HG03571 (cell line): ENCODE results near the gene FAM241A.
"Not testable (repeated sequence)": the region's sequence is repeated elsewhere in the genome, so short reads cannot be mapped to it uniquely, and the experiment has no call there.

ENCODE experiments used
- ATAC-seq: cut with Tn5 transposase; IDR thresholded peaks from one replicate; pipeline ENCODE4 v1.9.1; 2021; ENCODE audit not compliant: unreplicated experiment

The FAM241A gene

DNA sequence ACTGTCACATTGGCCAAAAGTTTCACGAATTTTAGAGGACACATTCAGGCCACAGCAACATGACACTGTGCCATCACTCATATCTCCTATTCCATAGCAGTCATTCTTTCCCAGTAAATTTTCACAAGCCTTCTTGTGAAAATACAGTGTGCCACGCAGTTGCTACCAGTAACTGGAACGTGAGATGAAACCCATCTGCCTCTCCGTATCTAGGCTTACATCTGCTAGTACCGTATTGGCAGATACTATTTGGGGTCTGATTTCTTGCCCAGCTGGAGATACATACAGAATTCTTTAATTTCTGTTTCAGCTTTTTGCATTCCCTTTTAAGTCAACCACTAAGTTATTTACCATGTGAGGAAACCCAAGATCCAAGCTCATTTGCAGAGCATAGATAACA lies 8.7 kb upstream of the FAM241A start:
- no peak for ATAC-seq

DNA sequence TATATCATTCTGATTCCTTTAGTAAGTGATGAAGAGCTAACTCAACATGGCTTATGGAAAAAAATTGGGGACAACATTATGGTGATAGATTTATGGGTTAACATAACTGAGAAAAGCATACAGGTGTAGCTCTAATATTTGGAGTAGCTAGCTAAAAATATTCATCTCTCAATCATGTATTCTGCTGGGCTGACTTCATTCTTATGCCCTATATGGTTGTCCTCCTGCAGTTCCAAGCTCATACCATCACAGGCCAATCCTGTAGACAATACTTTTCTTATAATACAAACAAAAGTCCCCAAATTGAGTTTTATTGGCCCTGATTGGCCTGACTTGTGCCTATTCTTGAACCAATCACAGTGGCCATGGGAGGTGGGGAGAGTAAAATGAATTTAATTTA lies 6.7 kb upstream of the FAM241A start:
- ATAC-seq: no peak

DNA sequence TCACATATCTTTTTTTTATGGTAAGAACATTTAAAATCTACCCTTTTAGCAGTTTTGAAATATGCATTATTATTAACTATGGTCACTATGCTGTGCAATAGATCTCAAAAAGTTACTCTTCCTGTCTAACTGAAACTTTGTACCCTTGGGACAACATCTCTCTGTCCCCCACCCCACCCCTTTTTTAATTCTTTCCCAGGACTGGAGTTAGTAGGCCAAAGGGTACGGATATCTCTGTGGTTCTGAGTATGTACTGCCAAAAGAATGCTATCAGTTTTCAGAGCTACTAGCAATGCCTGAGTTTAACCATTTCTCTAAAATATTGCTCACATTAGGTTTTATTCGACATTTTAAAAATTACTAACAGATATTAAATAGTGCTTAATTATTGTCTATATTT lies 4.7 kb upstream of the FAM241A start:
- no peak for ATAC-seq

DNA sequence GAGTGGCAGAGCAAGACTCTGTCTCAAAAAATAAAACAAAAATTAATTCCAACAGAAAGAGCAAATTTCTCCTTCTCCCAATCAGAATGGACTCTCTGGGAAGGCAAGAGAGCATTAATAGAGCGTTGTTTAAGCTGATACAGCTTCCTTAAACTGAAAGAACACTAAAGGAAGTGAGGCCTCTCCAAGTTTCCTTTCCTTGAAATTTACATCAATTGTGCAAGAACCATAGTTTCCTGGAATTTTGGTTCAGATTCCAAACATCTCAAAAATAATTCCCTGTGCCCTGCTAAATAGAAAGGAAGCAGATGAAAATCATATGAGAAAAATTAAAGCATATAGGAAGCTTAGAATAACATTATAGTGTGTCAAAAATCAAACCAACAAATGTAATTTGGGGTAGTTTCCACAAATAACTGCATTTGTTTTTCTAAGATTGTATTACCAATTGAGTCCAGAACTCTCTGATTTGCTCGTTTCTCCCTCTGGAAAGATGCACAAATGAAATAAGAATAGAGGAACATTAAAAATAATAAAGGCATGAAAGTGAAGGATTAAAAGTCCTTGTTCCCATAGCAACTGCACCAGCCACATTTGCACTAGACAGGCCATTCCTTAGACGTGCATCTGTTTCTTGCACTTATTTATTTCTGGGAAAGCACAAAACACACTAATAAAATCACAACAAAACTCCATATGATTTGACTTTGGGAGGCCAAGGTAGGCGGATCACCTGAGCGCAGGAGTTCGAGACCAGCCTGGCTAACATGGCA lies 3.7 kb upstream of the FAM241A start:
- no peak for ATAC-seq

DNA sequence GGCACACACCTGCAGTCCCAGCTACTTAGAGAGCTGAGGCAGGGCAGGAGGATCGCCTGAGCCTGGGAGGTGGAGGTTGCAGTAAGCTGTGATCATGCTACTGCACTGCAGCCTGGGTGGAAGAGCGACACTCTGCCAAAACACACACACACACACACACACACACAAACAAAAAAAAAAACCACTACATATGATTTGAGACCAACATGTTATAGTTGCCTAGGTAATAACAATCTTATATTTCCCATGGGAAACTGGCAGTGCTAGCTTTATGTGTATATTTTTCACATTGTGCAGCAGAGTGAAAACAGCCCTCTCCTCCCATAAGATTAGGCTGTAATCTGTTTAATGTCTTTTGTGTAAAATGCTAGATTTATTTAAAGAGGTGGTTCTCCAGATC lies 3.1 kb upstream of the FAM241A start:
- no peak for ATAC-seq

DNA sequence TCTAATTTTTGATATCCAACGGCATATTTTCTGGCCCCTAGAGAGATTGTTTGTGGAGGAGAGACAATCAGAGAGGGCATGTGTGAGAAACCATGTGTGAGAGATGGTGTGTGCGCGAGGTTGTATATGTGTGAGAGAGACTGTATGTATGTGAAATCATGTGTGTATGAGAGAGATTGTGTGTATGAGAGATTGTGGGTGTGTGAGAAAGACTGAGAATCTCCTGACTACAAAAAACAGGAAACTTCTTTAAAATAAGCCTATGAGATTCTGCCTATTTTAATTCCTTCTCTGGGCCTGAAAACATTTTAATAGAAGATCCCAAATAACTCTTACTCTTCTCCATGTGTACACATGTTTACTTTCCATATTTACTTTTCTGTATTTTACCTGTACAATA lies 1.5 kb upstream of the FAM241A start:
- ATAC-seq: no peak

DNA sequence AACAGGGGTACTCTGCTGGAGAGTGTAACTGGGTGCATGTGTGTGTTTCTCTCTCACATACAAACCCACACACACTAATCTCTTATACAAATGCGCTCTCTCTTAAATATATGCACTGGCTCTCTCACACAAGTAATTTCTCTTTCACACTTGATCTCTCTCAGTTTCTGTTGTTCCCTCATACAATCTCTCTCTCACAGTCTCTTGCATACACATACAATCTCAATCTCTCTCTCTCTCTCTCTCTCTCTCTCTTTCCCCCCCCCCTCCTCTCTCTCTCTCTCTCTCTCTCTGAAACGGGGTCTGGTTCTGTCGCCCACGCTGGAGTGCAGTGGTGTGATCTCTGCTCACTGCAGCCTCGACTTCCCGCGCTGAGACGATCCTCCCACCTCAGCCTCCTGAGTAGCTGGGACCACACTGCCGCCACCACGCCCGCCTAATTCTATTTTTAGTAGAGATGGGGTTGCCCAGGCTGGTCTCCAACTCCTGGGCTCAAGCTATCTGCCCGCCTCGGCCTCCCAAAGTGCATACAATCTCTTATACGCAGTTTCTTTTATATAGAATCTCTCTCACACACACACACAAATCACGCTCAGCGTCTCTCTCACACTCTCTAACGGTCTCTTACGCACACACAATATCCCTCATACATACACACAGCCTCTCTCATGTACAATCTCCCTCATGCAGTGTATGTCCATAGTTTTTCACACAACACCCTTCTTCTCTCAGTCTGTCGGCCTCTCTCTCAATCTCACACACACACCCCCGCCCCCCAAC lies 518 bp upstream of the FAM241A start:
- ATAC-seq: no peak

DNA sequence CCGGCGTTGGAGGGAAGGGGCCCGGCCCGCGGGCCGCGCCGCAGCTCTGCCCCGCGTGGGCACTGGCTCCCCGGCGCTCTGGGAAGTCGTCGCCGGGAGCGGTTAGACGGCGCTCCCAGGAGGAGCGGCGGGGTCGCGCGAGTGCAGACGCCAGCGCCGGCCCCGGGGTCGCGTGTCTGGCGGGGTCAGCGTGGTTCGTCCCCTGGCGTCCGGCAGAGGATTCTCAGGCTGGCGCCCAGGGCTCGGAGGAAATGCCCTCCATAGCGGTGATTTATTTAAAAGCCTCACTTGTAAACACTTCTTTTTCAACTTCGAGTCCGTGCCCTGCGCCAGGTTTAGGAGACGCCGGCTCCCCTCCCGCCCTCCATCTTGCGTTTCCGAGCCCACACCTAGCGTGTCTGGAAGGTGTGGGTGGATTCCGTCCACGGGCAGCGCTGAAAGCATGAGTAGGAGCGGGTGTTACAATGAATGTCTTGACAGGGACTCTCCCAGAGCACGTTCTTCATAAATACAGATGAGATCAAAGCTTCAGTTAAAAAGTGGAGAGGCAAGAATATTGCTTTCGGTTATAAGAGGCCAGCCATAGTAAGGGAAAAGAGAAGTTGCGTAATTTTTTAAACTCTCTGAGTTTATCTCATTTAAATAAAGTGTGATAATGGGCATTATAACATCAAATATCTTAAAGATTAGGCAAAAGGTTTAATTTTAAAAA lies 692 bp downstream of the FAM241A start:
- peak; percentile 35 for ATAC-seq

DNA sequence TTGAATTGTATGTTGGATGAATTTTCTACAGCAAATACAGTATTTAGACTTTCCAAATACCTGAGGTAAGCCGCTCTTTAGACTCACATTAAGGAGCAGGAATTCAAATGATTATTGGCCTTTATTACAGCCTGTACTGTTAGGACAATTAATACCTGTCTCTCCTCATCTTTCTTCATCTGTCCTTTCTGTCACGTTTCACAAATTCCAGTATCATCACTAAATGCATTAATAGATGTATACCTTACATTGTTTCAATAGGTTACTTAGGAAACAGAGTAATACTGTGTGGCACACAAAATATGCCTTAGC lies 1.2 kb downstream of the FAM241A start:
- no peak for ATAC-seq

DNA sequence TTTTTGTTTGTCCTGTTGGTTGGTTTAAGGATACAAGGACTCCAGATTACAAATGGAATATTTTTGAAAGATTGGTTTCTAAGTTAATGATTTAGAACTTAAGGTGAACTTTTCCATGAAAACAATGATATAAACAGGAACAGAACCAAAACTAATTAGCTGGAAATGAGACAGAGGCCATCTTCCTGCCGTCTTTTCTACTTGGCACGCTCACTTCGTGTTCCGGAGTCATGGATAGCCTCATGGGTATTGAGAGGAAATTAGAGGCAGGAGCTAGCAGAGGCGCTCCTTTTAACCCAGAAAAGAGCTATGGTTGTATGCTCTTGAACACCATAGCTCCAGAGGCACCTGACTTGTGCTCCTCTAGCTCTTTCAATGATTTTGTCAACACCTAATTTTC lies 2.4 kb downstream of the FAM241A start:
- no peak for ATAC-seq

DNA sequence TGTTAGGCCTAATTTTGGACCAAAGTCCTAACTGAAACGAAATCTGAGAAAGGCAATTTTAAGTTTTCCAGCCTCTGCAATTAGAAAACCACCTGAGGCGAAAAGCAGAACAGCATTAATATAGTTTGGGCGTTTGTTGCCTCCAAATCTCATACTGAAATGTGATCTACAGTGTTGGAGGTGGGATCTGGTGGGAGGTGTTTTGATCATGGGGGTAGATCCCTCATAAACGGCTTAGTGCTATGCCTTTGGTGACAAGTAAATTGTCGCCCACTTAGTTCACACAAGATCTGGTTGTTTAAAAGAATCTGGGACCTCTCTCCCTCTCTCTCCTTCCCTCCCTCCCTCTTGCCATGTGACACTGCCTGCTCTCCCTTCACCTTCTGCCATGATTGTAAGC lies 5.7 kb downstream of the FAM241A start:
- no peak for ATAC-seq

DNA sequence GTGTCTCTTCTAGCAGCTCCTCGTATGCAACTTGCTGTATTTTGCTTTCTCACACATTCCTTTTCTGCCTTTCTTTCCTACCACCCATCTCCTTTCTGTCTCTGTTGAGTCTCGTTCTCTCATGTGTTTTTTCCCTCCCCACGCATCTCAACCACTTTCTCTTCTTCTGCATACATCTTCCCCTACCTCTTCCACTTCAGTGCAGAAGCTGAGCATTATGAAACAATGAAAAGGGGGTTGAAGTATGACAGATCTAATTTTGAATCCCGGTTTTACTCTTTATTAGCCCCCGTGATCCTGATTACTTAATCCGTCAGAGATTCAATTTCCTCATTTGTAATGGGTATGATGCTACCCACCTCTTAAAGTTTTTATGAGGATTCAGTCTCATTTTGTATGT lies 7.3 kb downstream of the FAM241A start:
- no peak for ATAC-seq

DNA sequence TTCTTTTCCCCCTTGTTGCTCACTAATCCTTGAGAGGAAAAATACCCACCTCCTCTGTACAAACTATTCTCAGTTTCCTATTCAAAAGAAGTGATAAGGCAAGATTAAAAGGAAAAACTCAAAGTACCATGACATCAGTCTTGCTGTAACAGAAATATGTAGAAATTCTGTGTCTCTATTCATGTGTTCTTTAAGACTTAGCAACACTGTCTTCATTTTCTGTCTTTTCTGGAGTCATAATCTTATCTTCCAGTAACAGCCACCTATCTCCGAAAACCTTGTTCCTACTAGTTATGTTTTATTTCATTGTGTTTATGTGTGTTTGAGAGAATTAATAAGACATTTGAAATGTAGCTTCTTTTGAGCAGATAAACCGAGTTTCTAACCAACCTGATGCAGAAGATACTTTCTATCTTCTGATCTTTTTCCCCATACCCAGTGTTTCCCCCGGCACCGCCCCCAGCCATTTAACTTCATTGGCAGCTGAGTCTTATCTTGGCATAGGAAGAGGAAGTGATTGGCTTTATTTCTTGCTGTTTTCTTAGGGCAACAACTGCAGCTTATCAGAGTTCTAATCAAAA lies 8.0 kb downstream of the FAM241A start:
- ATAC-seq: no peak

DNA sequence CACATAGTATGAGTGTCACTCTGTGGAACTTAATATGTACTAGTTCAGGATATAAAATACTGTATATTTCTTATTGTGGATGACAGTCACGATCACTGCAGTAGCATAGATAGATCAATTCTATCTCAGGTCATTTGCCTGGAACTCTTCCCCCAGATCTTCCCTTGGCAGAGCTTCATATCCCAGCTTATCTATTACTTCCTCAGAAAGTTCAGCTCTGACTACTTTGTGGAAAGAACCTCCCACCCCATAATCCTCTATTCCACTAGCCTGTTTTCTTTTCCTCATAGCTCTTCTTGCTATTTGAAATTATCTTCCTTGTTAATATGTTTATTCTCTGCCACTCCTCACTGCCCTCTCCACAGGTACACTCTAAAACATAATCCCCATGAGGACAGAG lies 10.9 kb downstream of the FAM241A start:
- no peak for ATAC-seq

DNA sequence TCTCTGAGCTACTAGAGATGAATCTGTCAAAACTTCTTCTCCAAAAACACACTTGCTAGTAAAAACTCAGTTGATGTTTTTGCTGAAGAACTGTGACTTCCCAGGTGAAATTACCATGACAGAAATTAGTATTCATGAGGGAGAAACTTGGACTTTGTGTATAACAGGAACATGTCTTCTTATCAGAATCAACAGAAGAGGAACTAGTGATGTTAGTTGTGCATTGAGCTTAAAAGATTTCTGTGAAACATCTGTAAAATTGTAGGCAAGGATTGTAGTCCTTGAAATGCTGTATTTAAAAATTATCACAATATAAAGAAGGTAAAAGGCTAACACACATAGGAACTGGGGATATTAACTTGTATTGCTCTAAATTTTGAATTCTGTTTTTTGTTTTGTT lies 11.3 kb downstream of the FAM241A start:
- no peak for ATAC-seq

DNA sequence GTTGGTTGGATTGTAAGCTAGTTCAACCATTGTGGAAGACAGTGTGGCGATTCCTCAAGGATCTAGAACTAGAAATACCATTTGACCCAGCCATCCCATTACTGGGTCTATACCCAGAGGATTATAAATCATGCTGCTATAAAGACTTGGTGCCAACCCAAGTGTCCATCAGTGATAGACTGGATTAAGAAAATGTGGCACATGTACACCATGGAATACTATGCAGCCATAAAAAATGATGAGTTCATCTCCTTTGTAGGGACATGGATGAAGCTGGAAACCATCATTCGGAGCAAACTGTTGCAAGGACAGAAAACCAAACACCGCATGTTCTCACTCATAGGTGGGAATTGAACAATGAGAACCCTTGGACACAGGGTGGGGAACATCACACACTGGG lies 18.5 kb downstream of the FAM241A start:
- not testable (repeated sequence) for ATAC-seq

DNA sequence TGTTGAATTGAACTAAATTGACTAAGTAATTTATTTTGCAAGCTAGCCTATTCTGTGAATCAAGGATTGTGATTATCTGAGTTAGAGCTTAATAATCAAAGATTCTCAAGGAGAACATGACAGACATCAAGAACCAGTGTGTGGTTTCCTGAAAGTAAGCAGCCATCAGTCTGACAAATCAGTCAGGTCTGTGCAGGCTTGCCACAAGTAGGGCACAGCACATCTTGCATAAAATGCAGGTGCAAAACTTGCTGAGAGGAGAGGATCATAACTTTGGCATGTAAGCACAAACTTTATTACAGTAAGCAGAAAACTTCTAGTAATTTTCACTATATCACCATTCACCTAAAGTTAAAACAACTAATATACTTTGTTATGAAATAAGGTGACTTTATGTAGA lies 22.5 kb downstream of the FAM241A start:
- no peak for ATAC-seq

DNA sequence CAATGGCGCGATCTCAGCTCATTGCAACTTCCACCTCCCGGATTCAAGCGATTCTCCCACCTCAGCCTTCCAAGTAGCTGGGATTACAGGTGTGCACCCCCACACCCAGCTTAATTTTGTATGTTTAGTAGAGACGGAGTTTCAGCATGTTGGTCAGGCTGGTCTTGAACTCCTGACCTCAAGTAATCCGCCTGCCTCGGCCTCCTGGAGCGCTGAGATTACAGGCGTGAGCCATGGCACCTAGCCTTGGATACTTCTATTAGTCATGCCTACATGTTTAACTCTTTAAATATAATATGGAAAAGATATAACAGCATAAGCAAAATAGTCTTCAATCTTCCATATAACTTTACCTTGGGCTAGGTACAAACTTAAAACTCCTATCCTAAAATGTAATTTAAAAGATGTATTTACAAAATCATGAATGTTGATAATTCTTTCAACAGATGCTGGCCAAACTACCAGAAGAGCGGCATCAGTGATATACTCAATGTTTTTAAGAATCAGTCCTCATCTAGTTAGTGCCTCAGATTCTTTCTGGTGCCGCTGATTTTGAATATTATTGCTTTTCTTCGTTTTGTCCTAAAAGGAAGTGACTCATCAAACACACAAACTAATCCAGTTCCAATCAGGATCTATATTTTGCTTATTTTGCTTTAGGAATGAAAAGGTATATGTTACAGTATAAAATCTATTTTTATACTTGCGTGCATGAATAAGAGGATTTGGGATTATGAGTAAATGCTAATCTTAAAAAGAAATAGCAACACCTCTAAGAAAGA lies 23.7 kb downstream of the FAM241A start:
- ATAC-seq: no peak

DNA sequence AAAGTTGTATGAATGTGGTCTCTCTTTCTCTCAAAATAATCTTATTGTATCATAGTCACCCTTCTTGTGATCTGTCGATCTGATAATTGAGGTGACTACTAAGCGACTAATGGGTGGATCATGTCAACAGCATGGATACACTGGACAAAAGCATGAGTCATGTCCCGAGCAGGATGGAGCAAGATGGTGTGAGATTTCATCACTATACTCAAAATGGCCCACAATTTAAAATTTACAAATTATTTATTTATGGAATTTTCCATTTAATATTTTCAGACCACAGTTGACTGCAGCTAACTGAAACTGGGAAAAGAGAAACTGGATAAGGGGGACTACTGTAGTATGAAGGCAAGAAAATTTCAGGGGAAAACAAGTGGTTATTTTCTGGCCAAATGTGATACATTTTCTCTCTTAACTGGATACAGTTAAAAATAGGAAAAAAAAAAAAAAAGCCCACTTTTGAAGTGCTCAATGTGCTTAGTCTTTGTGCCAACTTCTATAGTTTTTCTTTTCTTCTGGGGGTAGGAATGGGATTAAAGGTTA lies 25.3 kb downstream of the FAM241A start:
- no peak for ATAC-seq

DNA sequence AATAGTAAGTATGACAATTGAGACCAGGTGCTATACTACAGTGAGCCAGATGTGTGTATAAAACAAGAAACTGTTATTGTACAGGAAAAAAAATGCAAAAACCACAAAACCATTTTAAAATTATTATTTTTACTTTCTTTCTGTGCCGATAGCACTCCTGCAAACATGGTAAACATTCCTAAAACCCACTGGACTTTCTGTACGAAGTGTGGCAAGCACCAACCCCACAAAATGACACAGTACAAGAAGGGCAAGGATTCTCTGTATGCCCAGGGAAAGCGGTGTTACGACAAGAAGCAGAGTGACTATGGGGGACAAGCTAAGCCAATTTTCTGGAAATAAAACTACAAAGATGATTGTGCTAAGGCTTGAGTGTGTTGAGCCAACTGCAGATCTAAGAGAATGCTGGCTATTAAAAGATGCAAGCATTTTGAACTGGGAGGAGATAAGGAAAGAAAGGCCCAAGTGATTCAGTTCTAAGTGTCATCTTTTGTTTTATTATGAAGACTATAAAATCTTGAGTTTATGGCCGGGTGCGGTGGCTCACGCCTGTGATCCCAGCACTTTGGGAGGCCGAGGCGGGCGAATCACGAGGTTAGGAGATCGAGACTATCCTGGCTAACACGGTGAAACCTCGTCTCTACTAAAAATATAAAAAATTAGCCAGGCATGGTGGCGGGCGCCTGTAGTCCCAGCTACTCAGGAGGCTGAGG lies 26.0 kb downstream of the FAM241A start:
- ATAC-seq: not testable (repeated sequence)
